Ovary (tissue), 10 donors: ENCODE results near the gene PROM2. TPM values are rescaled to one million over a fixed set of nuclear protein-coding genes. Genes with fewer than 3 reads are reported as not detected.

ENCODE experiments used
- DNase-seq, 5 donors: peaks; one replicate each; pipeline ENCODE4 v3.0.0-alpha.2; 2019 to 2020
- H3K27ac ChIP-seq, 2 donors: fragments of 200-600 bp; one replicate each; pipeline versions ENCODE4 v1.5.1 to v1.8.0; 2019 to 2022
- H3K27me3 ChIP-seq: fragments of 200-600 bp; one replicate; pipeline ENCODE4 v1.8.0; 2022
- H3K36me3 ChIP-seq: fragments of 200-600 bp; sonication (generic); one replicate; pipeline ENCODE4 v1.5.1; 2019
- H3K4me1 ChIP-seq: one replicate; pipeline ENCODE4 v1.8.1; 2013; ENCODE audit warnings: mild to moderate bottlenecking, moderate library complexity; ENCODE audit not compliant: insufficient read depth
- H3K4me3 ChIP-seq: fragments of 200-600 bp; sonication (generic); one replicate; pipeline ENCODE4 v1.5.1; 2017
- H3K9me3 ChIP-seq, 2 donors: fragments of 200-600 bp in 1 of 2; sonication (generic) in 1 of 2; one replicate each; pipeline versions ENCODE4 v1.5.1 to v1.8.1; 2013 to 2019; ENCODE audit warnings: mild to moderate bottlenecking in 1 of 2, moderate library complexity in 1 of 2
- EP300 ChIP-seq: sonication (generic); formaldehyde crosslinking; IDR thresholded peaks from one replicate; pipeline ENCODE4 v1.6.1; 2017; ENCODE audit warnings: antibody characterized with exemption
- POLR2A ChIP-seq: fragments of 450-650 bp; IDR thresholded peaks from one replicate; pipeline ENCODE4 v1.6.1; 2017; ENCODE audit warnings: antibody characterized with exemption, mild to moderate bottlenecking, moderate library complexity
- WGBS, 3 donors: extraction: QIAGEN DNeasy Blood & Tissue Kit in 1 of 3; methylation state at CpG; one replicate each; pipeline versions ENCODE4 v1.1.5 to v1.1.7; 2013 to 2017; 5-methylcytosine and 5-hydroxymethylcytosine counted together
- intact Hi-C, 4 donors: fragments of 100-400 bp; cut with DNase I; formaldehyde crosslinking; loops; one replicate each; pipeline versions ENCODE4 v1.11.0 to v1.15.1; 2022 to 2023
- long read RNA-seq, 3 donors: library from polyadenylated mRNA in 2 of 3; unstranded in 2 of 3; transcript quantifications; one replicate each; pipeline ENCODE4 v2.0.0 and lab custom pipeline, GENCODE V29; 2021 to 2026
- polyA plus RNA-seq, 2 donors: library from polyadenylated mRNA; stranded (reverse); fragments of 200-250 nt in 1 of 2; fragments of 350-450 nt in 1 of 2; fragmentation: Illumina TruSeq in 1 of 2; extraction: RNeasy Lipid Tissue Mini Kit (QIAGEN cat#74804) in 1 of 2; gene quantifications; one replicate each; pipeline ENCODE4 v1.2.3, GENCODE V29; 2013 to 2014
- total RNA-seq, 7 donors: library from RNA; depleted of rRNA in 2 of 7; stranded (reverse); fragments of >200 nt in 2 of 7; fragmentation: NEBNext Ultra II Directional in 3 of 7; extraction: Animal tissue kit (Norgen Biotek cat#: 25700) in 3 of 7; gene quantifications; one replicate each; pipeline versions ENCODE4 v1.1.0 to v1.2.4, GENCODE V29; 2016 to 2023
- TF ChIP-seq, protein P1 (sequence below), 3 donors: fragments of 450-650 bp in 2 of 3; fragments of 200-600 bp in 1 of 3; IDR thresholded peaks; one replicate each; pipeline versions ENCODE4 v1.5.1 to v1.8.0; 2016 to 2022; ENCODE audit warnings: antibody characterized with exemption in 3 of 3, mild to moderate bottlenecking in 1 of 3
- donor health status: DM: no; HTN: no; CAD: no; lungs with moderate emphysema.
- donor health status: DM: no; HTN: no; CAD: no.
- donor health status: Bipolar disorder and iron deficiency.
- donor health status: DM: yes; HTN: yes; CAD: no.
- donor health status: DM: no; HTN: no; CAD: no.
- donor health status: DM: yes; HTN: yes; CAD: no.

Gene PROM2, protein sequence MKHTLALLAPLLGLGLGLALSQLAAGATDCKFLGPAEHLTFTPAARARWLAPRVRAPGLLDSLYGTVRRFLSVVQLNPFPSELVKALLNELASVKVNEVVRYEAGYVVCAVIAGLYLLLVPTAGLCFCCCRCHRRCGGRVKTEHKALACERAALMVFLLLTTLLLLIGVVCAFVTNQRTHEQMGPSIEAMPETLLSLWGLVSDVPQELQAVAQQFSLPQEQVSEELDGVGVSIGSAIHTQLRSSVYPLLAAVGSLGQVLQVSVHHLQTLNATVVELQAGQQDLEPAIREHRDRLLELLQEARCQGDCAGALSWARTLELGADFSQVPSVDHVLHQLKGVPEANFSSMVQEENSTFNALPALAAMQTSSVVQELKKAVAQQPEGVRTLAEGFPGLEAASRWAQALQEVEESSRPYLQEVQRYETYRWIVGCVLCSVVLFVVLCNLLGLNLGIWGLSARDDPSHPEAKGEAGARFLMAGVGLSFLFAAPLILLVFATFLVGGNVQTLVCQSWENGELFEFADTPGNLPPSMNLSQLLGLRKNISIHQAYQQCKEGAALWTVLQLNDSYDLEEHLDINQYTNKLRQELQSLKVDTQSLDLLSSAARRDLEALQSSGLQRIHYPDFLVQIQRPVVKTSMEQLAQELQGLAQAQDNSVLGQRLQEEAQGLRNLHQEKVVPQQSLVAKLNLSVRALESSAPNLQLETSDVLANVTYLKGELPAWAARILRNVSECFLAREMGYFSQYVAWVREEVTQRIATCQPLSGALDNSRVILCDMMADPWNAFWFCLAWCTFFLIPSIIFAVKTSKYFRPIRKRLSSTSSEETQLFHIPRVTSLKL
- total RNA-seq = 1 to 10 TPM in 6 of 7 donors, under 1 TPM in 1; 0.99 to 5.1 (median 3.8) TPM
- under 1 TPM; 0.37 to 0.53 TPM for polyA plus RNA-seq
- long read RNA-seq, donor 1, partial matches to known transcripts = 0 of 1 reads
- long read RNA-seq, donor 1, other reads (novel, unspliced or antisense) = 1 of 1 reads
- long read RNA-seq, donor 2 = 0 reads
- long read RNA-seq, donor 3, partial matches to known transcripts = 1 of 5 reads
- long read RNA-seq, donor 3, other reads (novel, unspliced or antisense) = 2 of 5 reads

DNA sequence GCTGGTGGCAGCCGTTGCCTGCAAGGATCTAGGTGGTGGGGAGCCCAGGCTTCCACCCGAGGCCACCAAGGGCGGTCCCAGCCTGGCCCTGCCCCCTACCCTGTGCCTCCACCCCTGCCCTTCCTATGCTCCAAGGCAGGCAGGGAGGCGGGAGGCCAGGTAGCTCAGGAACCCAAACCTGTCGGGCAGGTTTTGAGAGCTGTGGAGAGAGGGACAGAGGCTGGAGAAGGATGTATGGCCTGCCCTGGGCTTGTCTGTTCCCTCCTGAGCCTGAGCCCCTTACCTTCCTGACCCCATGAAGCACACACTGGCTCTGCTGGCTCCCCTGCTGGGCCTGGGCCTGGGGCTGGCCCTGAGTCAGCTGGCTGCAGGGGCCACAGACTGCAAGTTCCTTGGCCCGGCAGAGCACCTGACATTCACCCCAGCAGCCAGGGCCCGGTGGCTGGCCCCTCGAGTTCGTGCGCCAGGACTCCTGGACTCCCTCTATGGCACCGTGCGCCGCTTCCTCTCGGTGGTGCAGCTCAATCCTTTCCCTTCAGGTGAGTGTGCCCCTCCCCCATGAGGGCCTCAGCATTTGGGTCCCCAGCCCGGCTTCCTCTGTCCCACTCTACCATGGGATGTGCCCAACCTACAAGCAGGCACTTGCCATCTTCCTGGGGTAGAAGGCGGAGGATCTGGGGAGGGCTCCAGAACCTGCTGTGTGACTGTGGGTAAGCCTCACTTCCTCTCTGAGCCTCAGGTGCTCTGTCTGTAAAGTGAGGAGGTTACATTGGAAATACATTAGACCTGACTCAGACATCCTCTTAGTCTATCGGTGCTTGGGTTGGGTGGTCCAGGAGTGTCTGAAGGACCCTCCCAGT is at the start of gene PROM2:
Gene PROM2, plus strand, starts transcription at position 159 of the 860 bp plus-strand sequence. Its CDS starts 137 bp downstream, at position 296.
- Histone ChIP-seq H3K27ac (no peak within 1 kb of the TSS), H3K27me3 (no peaks in the 10 kb centered on the region), H3K4me1 (no peaks in the 10 kb centered on the region), H3K9me3 (no peaks in the 10 kb centered on the region), H3K4me3 (no peak within 1 kb of the TSS), H3K36me3 (no peaks in the 10 kb centered on the region)
- intact Hi-C loops = no loop called here
- no peak for TF ChIP-seq POLR2A
- TF ChIP-seq, protein P1, sequence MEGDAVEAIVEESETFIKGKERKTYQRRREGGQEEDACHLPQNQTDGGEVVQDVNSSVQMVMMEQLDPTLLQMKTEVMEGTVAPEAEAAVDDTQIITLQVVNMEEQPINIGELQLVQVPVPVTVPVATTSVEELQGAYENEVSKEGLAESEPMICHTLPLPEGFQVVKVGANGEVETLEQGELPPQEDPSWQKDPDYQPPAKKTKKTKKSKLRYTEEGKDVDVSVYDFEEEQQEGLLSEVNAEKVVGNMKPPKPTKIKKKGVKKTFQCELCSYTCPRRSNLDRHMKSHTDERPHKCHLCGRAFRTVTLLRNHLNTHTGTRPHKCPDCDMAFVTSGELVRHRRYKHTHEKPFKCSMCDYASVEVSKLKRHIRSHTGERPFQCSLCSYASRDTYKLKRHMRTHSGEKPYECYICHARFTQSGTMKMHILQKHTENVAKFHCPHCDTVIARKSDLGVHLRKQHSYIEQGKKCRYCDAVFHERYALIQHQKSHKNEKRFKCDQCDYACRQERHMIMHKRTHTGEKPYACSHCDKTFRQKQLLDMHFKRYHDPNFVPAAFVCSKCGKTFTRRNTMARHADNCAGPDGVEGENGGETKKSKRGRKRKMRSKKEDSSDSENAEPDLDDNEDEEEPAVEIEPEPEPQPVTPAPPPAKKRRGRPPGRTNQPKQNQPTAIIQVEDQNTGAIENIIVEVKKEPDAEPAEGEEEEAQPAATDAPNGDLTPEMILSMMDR (IDR thresholded peaks at IDR 0.05) = no peak
- DNase-seq = peak in 4 of 5 donors; percentile 4 to 17 (median 9)
- WGBS, 3 donors = 67 to 74% (median 73%) methylated on average over 16 to 17 of the region's 17 CpGs

DNA sequence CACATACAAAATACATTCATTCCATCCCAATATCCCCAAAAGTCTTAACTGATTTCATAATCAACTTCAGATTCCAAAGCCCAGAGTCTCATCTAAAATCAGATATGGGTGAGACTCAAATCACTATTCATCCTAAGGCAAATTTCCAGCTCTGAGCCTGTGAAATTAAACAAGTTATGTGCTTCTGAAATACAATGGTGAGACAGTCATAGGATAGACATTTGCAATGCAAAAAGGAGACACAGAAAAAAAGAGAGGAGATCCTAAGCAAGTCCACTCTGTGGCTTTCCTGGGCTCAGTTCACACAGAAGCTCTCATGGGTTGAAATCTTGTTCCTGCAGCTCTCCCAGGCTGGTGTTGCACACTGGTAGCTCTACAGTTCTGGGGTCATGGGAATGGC is 48.6 kb upstream of the PROM2 start:
- Histone ChIP-seq H3K4me1 (no peaks in the 10 kb centered on the region), H3K27me3 (no peaks in the 10 kb centered on the region), H3K36me3 (no peaks in the 10 kb centered on the region), H3K27ac (no peak overlapping the region), H3K4me3 (no peak overlapping the region), H3K9me3 (peaks cover 0 to 19% of the 10 kb centered on the region in 2 donors)
- intact Hi-C loops = no loop called here
- no peak for DNase-seq
- TF ChIP-seq POLR2A (no peak), EP300 (no peak)
- TF ChIP-seq, protein P1 (IDR thresholded peaks at IDR 0.05) = no peak

GRCh38 chr2:95231723-95232122 is 42.5 kb upstream of the PROM2 start:
- no peaks in the 10 kb centered on the region for H3K4me1 ChIP-seq
- peaks cover 0 to 12% of the 10 kb centered on the region in 2 donors for H3K9me3 ChIP-seq
- H3K27ac ChIP-seq = no peak overlapping the region
- intact Hi-C loops = no loop called here
- H3K4me3 ChIP-seq = no peak overlapping the region
- WGBS, 3 donors = 52 to 54% (median 54%) methylated on average over 3 of the region's 3 CpGs
- no peak for DNase-seq
- no peaks in the 10 kb centered on the region for H3K27me3 ChIP-seq
- H3K36me3 ChIP-seq = no peaks in the 10 kb centered on the region
- no peak for TF ChIP-seq EP300
- TF ChIP-seq, protein P1 (IDR thresholded peaks at IDR 0.05) = no peak
- TF ChIP-seq POLR2A = no peak

DNA sequence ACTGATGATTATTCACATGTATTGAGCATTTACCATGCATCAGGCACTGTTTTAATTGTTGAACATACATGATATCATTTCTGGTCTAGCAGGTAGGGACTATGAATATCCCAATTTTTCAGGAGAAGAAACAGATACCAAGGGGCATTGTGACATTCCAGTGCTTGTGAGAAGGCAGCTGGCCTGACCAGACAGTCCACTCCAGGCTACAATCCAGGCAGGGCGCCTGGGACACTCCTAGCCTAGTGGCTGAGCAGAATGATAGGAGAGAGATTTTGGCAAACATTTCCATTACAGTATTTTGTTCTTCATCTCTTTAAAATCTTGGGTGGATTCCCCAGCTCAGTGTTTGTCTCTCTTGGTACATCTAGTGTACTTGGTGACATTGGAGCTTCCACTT is 42.0 kb upstream of the PROM2 start:
- no peaks in the 10 kb centered on the region for H3K27me3 ChIP-seq
- no peak overlapping the region for H3K27ac ChIP-seq
- 86 to 90% (median 89%) methylated on average over 1 of the region's 1 CpG for WGBS, 3 donors
- TF ChIP-seq EP300 = no peak
- TF ChIP-seq POLR2A = no peak
- TF ChIP-seq, protein P1 (IDR thresholded peaks at IDR 0.05) = no peak
- H3K9me3 ChIP-seq = peaks cover 0 to 12% of the 10 kb centered on the region in 2 donors
- H3K4me3 ChIP-seq = no peak overlapping the region
- H3K36me3 ChIP-seq = no peaks in the 10 kb centered on the region
- DNase-seq = no peak
- H3K4me1 ChIP-seq = no peaks in the 10 kb centered on the region
- intact Hi-C loops = no loop called here
